ENCODE measurements around the gene SPINK9. TPM values are rescaled to one million over a fixed set of nuclear protein-coding genes. Genes with fewer than 3 reads are reported as not detected.

The SPINK9 gene
- total and polyA plus RNA-seq, 2 experiments from 2014 or later = not detected

DNA sequence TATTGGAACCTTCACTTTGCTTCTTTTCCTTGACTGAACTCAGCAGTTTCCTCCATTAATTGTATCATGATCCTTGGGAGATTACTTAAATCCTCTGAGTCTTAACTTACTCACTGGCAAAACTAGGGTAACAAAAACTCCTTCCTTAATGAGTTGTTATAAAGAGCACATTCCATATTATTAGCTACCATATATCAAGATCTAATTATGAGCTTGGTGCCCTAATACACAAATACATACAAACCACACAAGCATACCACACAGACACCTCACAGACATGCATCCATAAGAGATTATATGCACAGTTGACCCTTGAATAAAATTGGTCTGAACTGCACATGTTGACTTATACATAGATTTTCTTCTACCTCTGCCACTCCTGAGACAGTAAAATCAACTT lies 25.6 kb upstream of the SPINK9 start:
- DNase-seq (ENCODE audit: low spot score) = no peak
- TF ChIP-seq POLR2AphosphoS5 (IDR thresholded peaks at IDR 0.05; ENCODE audit: low read depth) = no peak
- no peak for TF ChIP-seq NANOG (IDR thresholded peaks at IDR 0.05; ENCODE audit: borderline replicate concordance)
- TF ChIP-seq STAT1 (IDR thresholded peaks at IDR 0.05; ENCODE audit: unreplicated experiment) = no peak
- TF ChIP-seq ZNF114 (CRISPR knock-in tag; IDR thresholded peaks at IDR 0.05) = no peak
- TF ChIP-seq, protein P1, sequence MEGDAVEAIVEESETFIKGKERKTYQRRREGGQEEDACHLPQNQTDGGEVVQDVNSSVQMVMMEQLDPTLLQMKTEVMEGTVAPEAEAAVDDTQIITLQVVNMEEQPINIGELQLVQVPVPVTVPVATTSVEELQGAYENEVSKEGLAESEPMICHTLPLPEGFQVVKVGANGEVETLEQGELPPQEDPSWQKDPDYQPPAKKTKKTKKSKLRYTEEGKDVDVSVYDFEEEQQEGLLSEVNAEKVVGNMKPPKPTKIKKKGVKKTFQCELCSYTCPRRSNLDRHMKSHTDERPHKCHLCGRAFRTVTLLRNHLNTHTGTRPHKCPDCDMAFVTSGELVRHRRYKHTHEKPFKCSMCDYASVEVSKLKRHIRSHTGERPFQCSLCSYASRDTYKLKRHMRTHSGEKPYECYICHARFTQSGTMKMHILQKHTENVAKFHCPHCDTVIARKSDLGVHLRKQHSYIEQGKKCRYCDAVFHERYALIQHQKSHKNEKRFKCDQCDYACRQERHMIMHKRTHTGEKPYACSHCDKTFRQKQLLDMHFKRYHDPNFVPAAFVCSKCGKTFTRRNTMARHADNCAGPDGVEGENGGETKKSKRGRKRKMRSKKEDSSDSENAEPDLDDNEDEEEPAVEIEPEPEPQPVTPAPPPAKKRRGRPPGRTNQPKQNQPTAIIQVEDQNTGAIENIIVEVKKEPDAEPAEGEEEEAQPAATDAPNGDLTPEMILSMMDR (conservative IDR thresholded peaks at IDR 0.05; ENCODE audit: low read depth in 2 of 2) = no peak
- no peak for TF ChIP-seq CREB1 (CRISPR knock-in tag; IDR thresholded peaks at IDR 0.05; ENCODE audit: low read depth)
- no peak for TF ChIP-seq ZNF331 (CRISPR knock-in tag; IDR thresholded peaks at IDR 0.05; ENCODE audit: low read depth)
- TF ChIP-seq EZH2 (IDR thresholded peaks at IDR 0.05; ENCODE audit: low read depth, unreplicated experiment) = no peak
- no peak for TF ChIP-seq ETS1 (IDR thresholded peaks at IDR 0.05)
- Histone ChIP-seq H3K79me2 (replicated peaks; ENCODE audit: insufficient read depth) (no peaks in the 10 kb centered on the region), H3K36me3 (ENCODE audit: insufficient read depth) (no peaks in the 10 kb centered on the region), H3K4me3 (no peak overlapping the region), H3K4me1 (ENCODE audit: insufficient read depth) (no peaks in the 10 kb centered on the region), H3K27ac (ENCODE audit: low read depth) (no peak overlapping the region), H4K20me1 (replicated peaks; ENCODE audit: insufficient read depth) (no peaks in the 10 kb centered on the region; the same call in 1 of the 2 replicates), H3K4me2 (no peak overlapping the region), H3K9me2 (ENCODE audit: insufficient read depth) (peaks cover 12% of the 10 kb centered on the region; the same call in 1 of the 2 replicates), H2AFZ (no peak overlapping the region), H3F3A (replicated peaks; ENCODE audit: low read depth) (no peaks in the 10 kb centered on the region), H3K27me3 (ENCODE audit: insufficient read depth) (no peaks in the 10 kb centered on the region)
- no peak for ATAC-seq
- Mint-ChIP-seq H3K4me3 (no peak overlapping the region), H3K9me3 (peaks cover 10% of the 10 kb centered on the region; the same call in 2 of the 3 replicates), H3K4me1 (no peaks in the 10 kb centered on the region; the same call in 2 of the 3 replicates), H3K36me3 (ENCODE audit: low read depth) (no peaks in the 10 kb centered on the region), H3K27me3 (ENCODE audit: insufficient read depth, low read depth, poor library complexity) (no peaks in the 10 kb centered on the region), H3K27ac (no peak overlapping the region)

DNA sequence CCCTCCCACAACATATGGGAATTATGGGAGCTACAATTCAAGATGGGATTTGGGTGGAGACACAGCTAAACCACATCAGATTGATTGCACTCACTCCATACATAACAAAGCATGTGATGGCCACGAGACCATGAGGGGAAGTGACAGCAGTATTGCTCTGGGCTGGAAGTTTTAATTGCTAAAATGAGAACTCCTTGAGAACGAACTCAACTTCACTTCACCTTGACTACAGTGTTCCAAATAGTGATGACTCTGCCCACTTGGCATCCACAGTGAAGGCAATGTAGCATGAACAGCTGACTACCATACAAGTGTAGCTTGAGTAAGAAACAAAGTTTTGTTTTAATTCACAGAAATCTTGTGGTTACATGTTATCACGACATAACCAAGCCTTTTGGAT lies 23.9 kb upstream of the SPINK9 start:
- Mint-ChIP-seq H3K4me1 (no peaks in the 10 kb centered on the region; the same call in 1 of the 3 replicates), H3K36me3 (ENCODE audit: low read depth) (no peaks in the 10 kb centered on the region), H3K27me3 (ENCODE audit: insufficient read depth, low read depth, poor library complexity) (peaks cover 2% of the 10 kb centered on the region), H3K27ac (no peak overlapping the region), H3K4me3 (no peak overlapping the region), H3K9me3 (peaks cover 10% of the 10 kb centered on the region; the same call in 2 of the 3 replicates)
- no peak for DNase-seq (ENCODE audit: low spot score)
- Histone ChIP-seq H4K20me1 (replicated peaks; ENCODE audit: insufficient read depth) (no peaks in the 10 kb centered on the region; the same call in 1 of the 2 replicates), H3K27ac (ENCODE audit: low read depth) (no peak overlapping the region), H3K79me2 (replicated peaks; ENCODE audit: insufficient read depth) (no peaks in the 10 kb centered on the region), H3K27me3 (ENCODE audit: insufficient read depth) (no peaks in the 10 kb centered on the region), H3K4me1 (ENCODE audit: insufficient read depth) (no peaks in the 10 kb centered on the region), H3F3A (replicated peaks; ENCODE audit: low read depth) (no peaks in the 10 kb centered on the region), H3K36me3 (ENCODE audit: insufficient read depth) (no peaks in the 10 kb centered on the region), H3K4me2 (no peak overlapping the region), H3K4me3 (no peak overlapping the region), H3K9me2 (ENCODE audit: insufficient read depth) (peaks cover 12% of the 10 kb centered on the region; the same call in 1 of the 2 replicates), H2AFZ (no peak overlapping the region)
- TF ChIP-seq NANOG (IDR thresholded peaks at IDR 0.05; ENCODE audit: borderline replicate concordance) (no peak), POLR2AphosphoS5 (IDR thresholded peaks at IDR 0.05; ENCODE audit: low read depth) (no peak), STAT1 (IDR thresholded peaks at IDR 0.05; ENCODE audit: unreplicated experiment) (no peak), REST (IDR thresholded peaks at IDR 0.05; ENCODE audit: unreplicated experiment) (no peak), ZNF114 (CRISPR knock-in tag; IDR thresholded peaks at IDR 0.05) (no peak), CREB1 (CRISPR knock-in tag; IDR thresholded peaks at IDR 0.05; ENCODE audit: low read depth) (no peak), EZH2phosphoT487 (IDR thresholded peaks at IDR 0.05; ENCODE audit: unreplicated experiment) (no peak), ZNF331 (CRISPR knock-in tag; IDR thresholded peaks at IDR 0.05; ENCODE audit: low read depth) (no peak)
- no peak for ATAC-seq

All from GM23338 (cell line).